ENCODE measurements around the gene DCUN1D4.

The DCUN1D4 gene

GRCh38 chr4:51853027-51853682 is 10.2 kb downstream of the DCUN1D4 start:
- no peak for DNase-seq (ENCODE audit: low read depth in 3 of 3)

- no peak for DNase-seq (ENCODE audit: low read depth in 3 of 3)
Observed at GRCh38 chr4:51855270-51855669, 12.3 kb downstream of the DCUN1D4 start.

GRCh38 chr4:51855751-51856150 is 12.8 kb downstream of the DCUN1D4 start:
- no peak for DNase-seq (ENCODE audit: low read depth in 3 of 3)

DNA sequence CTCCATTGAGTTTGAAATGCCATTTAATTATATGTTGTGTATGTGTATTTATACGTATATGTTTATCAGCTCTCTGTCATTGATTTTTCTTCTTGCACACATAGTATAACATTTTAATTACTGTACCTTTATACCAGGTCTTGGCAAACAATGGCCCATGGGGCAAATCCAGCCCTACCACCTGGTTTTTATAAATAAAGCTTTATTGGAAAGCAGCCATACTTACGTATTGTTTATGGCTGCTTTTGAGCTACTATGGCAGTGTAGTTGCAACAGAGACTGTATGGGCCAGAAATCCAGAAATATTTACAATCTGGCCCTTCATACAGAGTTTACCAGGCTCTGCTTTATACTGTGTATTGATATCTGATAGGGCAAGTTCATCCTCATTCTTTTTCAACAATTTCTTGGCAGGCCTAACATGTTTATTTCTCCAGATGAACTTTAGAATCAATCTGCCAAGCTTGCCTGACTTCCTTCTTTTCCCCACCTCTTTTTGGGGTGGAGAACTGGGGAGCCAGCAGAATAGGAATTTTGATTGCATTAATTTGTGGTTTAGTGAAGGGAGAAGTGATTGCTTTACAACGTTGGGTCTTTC is 15.8 kb downstream of the DCUN1D4 start:
- DNase-seq (ENCODE audit: low read depth in 3 of 3), result no peak

- DNase-seq (ENCODE audit: low read depth in 3 of 3), result no peak
Observed at GRCh38 chr4:51859476-51860031, 16.6 kb downstream of the DCUN1D4 start.

GRCh38 chr4:51862199-51862598 is 19.2 kb downstream of the DCUN1D4 start:
- no peak for DNase-seq (ENCODE audit: low read depth in 3 of 3)

DNA sequence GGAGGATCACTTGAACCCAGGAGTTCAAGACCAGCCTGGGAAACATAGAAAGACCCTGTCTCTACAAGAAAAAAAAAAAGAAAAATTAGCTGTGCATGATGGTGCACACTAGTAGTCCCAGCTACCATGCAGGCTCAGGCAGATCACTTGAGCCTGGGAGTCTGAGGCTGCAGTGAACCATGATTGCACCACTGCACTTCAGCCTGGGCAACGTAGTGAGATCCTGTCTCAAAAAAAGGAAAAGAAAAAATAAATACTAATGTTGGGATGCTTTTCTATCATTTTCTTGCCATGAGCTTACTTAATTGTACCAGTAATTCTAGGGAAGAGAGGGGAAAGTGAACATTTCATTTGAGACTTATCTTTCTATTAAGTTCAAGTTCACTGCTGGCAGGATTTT is 19.8 kb downstream of the DCUN1D4 start:
- DNase-seq (ENCODE audit: low read depth in 3 of 3), result no peak

GRCh38 chr4:51865717-51866116 is 22.8 kb downstream of the DCUN1D4 start:
- no peak for DNase-seq (ENCODE audit: low read depth in 3 of 3)

- no peak for DNase-seq (ENCODE audit: low read depth in 3 of 3)
Observed at GRCh38 chr4:51866835-51867234, 23.9 kb downstream of the DCUN1D4 start.

DNA sequence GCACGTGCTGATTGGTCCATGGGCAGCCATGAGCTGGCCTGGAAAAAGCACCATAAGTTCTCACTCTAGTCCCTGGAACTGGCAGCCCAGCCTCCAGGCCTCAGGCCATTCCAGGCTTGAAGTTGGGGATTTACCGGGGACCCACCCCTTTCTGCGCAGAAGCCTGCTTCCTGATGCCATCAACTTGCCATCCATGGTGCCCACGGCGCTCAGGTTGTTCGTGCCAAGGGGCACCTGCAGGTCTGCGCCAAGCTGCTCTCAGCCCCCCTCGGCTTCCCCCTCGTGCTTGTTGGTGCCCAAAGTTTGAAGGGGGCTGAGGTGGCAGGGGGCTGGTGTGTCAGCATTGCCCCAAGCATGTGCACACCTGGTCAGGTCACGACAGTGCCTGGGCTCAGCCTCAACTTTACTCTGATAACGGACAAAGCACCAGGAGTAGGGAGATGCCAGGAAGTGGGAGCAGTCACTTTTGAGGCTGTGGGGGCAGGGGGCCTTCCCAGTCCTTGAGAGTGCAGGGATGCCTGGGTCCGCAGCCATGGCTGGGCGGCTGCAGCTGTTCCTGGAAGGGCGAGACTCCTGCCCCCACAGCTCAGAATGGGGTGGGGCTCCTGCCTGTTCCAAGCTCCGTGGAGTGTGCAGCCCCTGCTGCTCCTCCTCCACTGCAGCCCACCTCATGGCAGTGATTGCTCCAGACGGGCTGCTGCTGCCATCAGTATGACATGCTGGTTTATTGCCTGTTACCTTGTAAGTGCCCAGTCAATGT is 24.9 kb downstream of the DCUN1D4 start:
- no peak for DNase-seq (ENCODE audit: low read depth in 3 of 3)

DNA sequence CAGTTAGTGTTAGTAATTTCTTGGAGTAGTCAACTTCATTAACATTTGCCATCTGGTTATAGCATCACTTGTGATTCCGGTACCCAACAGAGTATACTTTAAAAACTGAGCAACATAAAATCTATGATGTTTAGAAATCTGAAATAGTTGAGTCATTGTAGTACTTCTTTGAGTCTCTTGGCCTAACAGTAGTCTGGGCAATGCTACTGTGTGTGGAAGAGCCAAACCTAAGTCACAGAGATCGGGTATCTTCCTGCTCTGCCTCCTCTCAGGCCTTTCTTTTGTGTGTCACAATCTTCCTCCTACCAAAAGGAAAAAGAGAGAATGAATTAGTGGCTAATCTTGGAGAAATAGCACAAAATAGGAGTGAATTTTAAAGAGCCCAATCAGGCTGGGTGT is 25.5 kb downstream of the DCUN1D4 start:
- no peak for DNase-seq (ENCODE audit: low read depth in 3 of 3)

DNA sequence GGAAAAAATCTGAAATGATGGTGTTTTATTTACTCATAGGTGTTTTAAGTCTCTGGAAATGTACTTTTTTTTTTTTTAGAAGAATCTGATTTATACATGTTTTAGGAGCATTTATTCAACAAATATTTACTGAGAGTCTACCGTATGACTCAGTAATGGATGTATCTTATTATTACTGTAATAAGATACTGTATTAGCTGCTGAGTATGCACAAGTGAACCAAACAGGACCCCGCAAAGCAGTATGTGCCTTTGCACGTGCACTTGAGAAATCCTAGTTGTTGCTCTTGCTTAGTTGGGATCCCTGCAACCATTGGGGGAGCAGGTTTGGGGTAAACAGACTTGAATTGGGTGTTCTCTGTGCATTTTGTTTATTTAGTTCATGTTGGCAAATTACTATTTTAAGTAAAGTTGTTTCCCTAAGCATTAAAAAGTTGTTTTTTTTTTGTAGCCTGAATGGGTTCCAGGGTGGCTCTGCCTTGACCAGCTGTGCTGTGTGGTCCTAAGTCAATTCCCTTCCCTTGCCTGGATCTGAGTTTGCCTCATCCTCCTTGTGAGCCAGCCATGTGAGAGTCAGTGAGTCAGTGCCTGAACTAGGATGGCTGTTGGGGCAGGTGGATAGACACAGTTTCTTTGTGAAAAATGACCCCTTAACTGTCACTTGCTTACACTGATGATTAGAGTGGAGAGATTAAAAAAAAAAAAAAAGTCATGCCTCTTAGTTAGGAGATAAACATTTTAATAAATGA is 27.7 kb downstream of the DCUN1D4 start:
- DNase-seq (ENCODE audit: low read depth in 3 of 3), result no peak

GRCh38 chr4:51872283-51872997 is 29.5 kb downstream of the DCUN1D4 start:
- DNase-seq (ENCODE audit: low read depth in 3 of 3), result no peak

GRCh38 chr4:51874551-51874950 is 31.6 kb downstream of the DCUN1D4 start:
- no peak for DNase-seq (ENCODE audit: low read depth in 3 of 3)

DNA sequence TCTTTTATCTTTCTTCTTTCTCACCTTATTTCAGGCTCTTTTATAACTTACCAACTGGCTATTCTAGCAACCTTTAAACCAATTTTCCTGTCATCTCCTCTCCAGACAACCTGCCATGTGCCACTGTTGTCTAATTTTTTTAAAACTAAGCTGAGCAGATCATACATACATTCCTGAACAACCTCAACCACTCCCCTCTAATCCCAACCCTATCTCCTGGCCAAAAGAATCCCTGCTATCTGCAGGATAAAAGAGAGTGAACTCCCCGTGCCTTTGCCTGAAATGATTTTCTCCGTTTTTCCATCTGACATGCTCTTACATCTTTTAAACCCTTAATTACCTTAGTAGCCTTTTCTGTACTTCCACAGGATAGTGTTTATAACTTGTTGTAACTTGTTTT is 35.5 kb downstream of the DCUN1D4 start:
- DNase-seq (ENCODE audit: low read depth in 3 of 3), result no peak

- DNase-seq (ENCODE audit: low read depth in 3 of 3), result no peak
Observed at GRCh38 chr4:51880016-51880915, 37.3 kb downstream of the DCUN1D4 start.

GRCh38 chr4:51884055-51884454 is 41.1 kb downstream of the DCUN1D4 start:
- no peak for DNase-seq (ENCODE audit: low read depth in 3 of 3)

DNA sequence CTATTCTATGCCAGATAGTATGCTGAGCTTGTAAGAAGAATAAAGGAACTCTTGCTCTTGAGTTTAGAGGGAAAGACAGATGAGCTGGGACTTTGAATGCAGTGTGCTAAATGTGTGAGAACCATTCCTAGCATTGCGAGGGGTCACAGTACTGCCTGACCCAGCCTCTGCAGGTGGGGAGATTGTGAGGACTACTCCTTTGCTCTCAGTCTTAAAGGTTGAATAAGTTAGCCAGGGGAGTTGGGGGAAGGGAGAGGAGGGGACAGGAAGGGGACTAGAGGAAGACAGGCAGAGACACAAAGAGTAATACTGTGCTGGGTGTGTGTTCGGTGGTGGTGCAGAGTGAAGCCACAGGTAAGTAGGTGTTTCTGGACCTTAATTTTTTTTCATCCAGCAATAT is 41.7 kb downstream of the DCUN1D4 start:
- no peak for DNase-seq (ENCODE audit: low read depth in 3 of 3)

DNA sequence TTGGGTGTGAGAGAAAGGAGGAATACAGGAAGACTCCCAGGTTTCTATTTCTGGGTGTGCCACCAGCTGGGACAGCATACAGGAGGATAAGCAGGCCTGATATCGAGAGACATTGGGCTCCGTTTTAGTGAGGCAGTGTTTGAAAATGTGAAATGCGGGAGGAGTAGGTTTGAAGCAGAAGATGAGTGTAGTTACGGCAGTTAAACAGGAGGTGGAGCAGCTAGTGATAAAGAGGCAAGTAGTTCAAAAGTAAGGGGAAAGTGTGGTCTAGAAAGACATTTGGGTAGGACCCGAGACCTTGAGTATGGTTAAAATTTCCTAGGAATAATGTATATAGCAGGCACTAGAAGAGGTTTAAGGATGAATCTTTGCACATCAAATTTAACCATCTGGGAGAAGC is 42.4 kb downstream of the DCUN1D4 start:
- no peak for DNase-seq (ENCODE audit: low read depth in 3 of 3)

GRCh38 chr4:51890760-51891159 is 47.8 kb downstream of the DCUN1D4 start:
- DNase-seq (ENCODE audit: low read depth in 3 of 3), result no peak

Data from stimulated activated CD4-positive, alpha-beta T cell treated with anti-CD3 and anti-CD28 coated beads, TNF-alpha, amount 100 ng/mL, for 4 hours (primary cell).